Lower leg skin (tissue), 3 donors: ENCODE measurements around the gene PTPRN.

Experiments used
- CTCF ChIP-seq, 3 donors: fragments of 450-650 bp; IDR thresholded peaks; one replicate each; pipeline ENCODE4 v1.5.1; 2016; ENCODE audit warnings: antibody characterized with exemption in 3 of 3, mild to moderate bottlenecking in 3 of 3, moderate library complexity in 2 of 3
- POLR2A ChIP-seq, 2 donors: fragments of 450-650 bp; IDR thresholded peaks; one replicate each; pipeline ENCODE4 v1.6.1; 2016 to 2017; ENCODE audit warnings: antibody characterized with exemption in 2 of 2, mild to moderate bottlenecking in 1 of 2, moderate library complexity in 1 of 2

DNA sequence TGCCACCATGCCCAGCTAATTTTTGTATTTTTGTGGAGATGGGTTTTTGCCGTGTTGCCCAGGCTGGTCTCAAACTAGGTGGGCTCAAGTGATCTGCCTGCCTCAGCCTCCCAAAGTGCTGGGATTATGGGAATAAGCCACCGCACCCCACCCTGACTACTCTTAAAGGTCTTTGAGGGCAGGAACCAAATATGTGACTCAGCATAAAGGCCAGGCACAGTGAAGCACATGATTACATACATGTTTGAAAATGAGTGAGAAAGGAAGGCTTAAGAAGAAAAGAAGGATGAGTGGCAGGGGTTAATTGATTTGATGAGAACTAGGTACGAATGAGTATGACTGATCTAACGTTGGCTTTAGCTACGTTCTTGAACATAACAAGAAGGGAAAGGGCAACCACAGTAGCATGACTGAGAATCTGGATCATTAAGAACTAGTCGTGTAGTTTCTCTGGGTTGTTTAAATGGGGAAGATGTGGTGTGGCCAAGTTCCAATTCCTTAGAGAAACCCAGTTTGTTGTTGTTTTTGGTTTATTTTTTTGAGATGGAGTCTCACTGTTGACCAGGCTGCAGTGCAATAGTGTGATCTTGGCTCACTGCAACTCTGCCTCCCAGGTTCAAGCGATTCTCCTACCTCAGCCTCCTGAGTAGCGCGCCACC is 16.6 kb upstream of the PTPRN start:
- TF ChIP-seq CTCF (IDR thresholded peaks at IDR 0.05) (no peak), POLR2A (IDR thresholded peaks at IDR 0.05) (no peak)
